T-cell (primary cell): ENCODE measurements around the gene ST3GAL3. TPM values are rescaled to one million over a fixed set of nuclear protein-coding genes. Genes with fewer than 3 reads are reported as not detected.

ENCODE experiments used
- ATAC-seq, 4 experiments: fragments of 200-7000 bp in 3 of 4; fragments of 150-1000 bp in 1 of 4; cut with Tn5 transposase; replicated peaks in 1 of 4; 1 replicate in 3 of 4; 2 replicates in 1 of 4; pipeline ENCODE4 v1.10.0; 2021; ENCODE audit warnings: moderate library complexity in 3 of 4, mild to moderate bottlenecking in 2 of 4, moderate number of reproducible peaks in 1 of 4
- CTCF ChIA-PET, 2 donors: fragments of 300-600 bp; sonication (Branson Sonifier 250); formaldehyde crosslinking; loops; one replicate each; lab custom pipeline; 2022; ENCODE audit warnings: antibody characterized with exemption in 2 of 2; lab: Charles Lee
- POLR2A ChIA-PET, 2 donors: fragments of 300-600 bp; sonication (Branson Sonifier 250); formaldehyde crosslinking; loops; one replicate each; lab custom pipeline; 2022; ENCODE audit warnings: antibody characterized with exemption in 2 of 2; lab: Charles Lee
- DNase-seq, 35 experiments: peaks; one replicate each; pipeline versions ENCODE4 v3.0.0 to v3.0.0-alpha.2; 2013 to 2023
- H3K27ac ChIP-seq: one replicate; pipeline ENCODE4 v1.5.1; 2013; ENCODE audit warnings: low read length
- H3K27me3 ChIP-seq, 2 experiments: replicated peaks in 1 of 2; 1 replicate in 1 of 2; 2 replicates in 1 of 2; pipeline versions ENCODE4 v1.6.1 to v1.7.0; 2013; ENCODE audit warnings: low read length in 1 of 2, mixed read lengths in 1 of 2; ENCODE audit not compliant: control insufficient read depth in 2 of 2, insufficient read depth in 2 of 2; ENCODE audit errors: extremely low read depth in 1 of 2
- H3K36me3 ChIP-seq, 2 donors: 1 replicate in 1 of 2; 2 replicates in 1 of 2; pipeline versions ENCODE4 v1.6.1 to v1.7.0; 2013; ENCODE audit warnings: low read length in 1 of 2; ENCODE audit not compliant: control insufficient read depth in 2 of 2, insufficient read depth in 1 of 2; ENCODE audit errors: extremely low read depth in 1 of 2
- H3K4me1 ChIP-seq, 2 experiments: 1 replicate in 1 of 2; 2 replicates in 1 of 2; pipeline versions ENCODE4 v1.6.1 to v1.7.0; 2013; ENCODE audit warnings: low read length in 2 of 2, mixed read lengths in 1 of 2; ENCODE audit not compliant: insufficient read depth in 2 of 2, control insufficient read depth in 1 of 2; ENCODE audit errors: extremely low read depth in 1 of 2
- H3K4me3 ChIP-seq, 2 donors: 1 replicate in 1 of 2; 2 replicates in 1 of 2; pipeline versions ENCODE4 v1.5.1 to v1.7.0; 2013; ENCODE audit warnings: mild to moderate bottlenecking in 2 of 2, low read length in 1 of 2, moderate library complexity in 1 of 2; ENCODE audit not compliant: control insufficient read depth in 1 of 2; ENCODE audit errors: extremely low read depth in 1 of 2
- H3K9me3 ChIP-seq: 2 replicates; pipeline ENCODE4 v1.7.0; 2013
- H3K27ac Mint-ChIP-seq, 2 donors: one replicate each; pipeline ENCODE4 v1.8.0; 2020 to 2021; ENCODE audit warnings: mild to moderate bottlenecking in 2 of 2, mixed read lengths in 2 of 2
- H3K27me3 Mint-ChIP-seq, 2 donors: one replicate each; pipeline ENCODE4 v1.8.0; 2021 to 2022; ENCODE audit warnings: mixed read lengths in 2 of 2
- H3K36me3 Mint-ChIP-seq: one replicate; pipeline ENCODE4 v1.8.0; 2021; ENCODE audit warnings: mixed read lengths
- H3K4me1 Mint-ChIP-seq, 3 donors: one replicate each; pipeline ENCODE4 v1.8.0; 2020 to 2022; ENCODE audit warnings: mixed read lengths in 3 of 3, mild to moderate bottlenecking in 1 of 3
- H3K4me3 Mint-ChIP-seq, 3 donors: one replicate each; pipeline ENCODE4 v1.8.0; 2020 to 2022; ENCODE audit warnings: mild to moderate bottlenecking in 3 of 3, mixed read lengths in 3 of 3, moderate library complexity in 3 of 3
- H3K9me3 Mint-ChIP-seq, 3 donors: one replicate each; pipeline ENCODE4 v1.8.0; 2020 to 2022; ENCODE audit warnings: mixed read lengths in 3 of 3
- WGBS: methylation state at CpG from one replicate; pipeline ENCODE4 v1.1.5; 2013; ENCODE audit warnings: missing lambda C conversion rate; ENCODE audit not compliant: insufficient coverage; 5-methylcytosine and 5-hydroxymethylcytosine counted together
- total RNA-seq, 35 experiments: library from RNA in 6 of 35; stranded (reverse) in 6 of 35; fragments of 120-200 nt in 1 of 35; gene quantifications; one replicate each; pipeline versions ENCODE4 v1.2.1 to v1.2.4 and lab custom pipeline; 2013 to 2026

Gene ST3GAL3
- total RNA-seq, 5 donors from 2014 or later (not counting 1 experiment from before 2014, with no cell fraction given) = 21.9 to 29.8 (median 24.4) TPM

- Histone ChIP-seq H3K27me3 (no peaks in the 10 kb centered on the region), H3K4me3 (no peak overlapping the region), H3K27ac (no peak overlapping the region), H3K9me3 (no peaks in the 10 kb centered on the region), H3K4me1 (no peaks in the 10 kb centered on the region), H3K36me3 (peaks cover 0 to 5% of the 10 kb centered on the region in 2 donors)
- no peaks in the 10 kb centered on the region for H3K9me3 Mint-ChIP-seq
- ATAC-seq (no peak), DNase-seq (no peak)
- peaks cover 23% of the 10 kb centered on the region for H3K36me3 Mint-ChIP-seq
- 97% methylated on average over 9 of the region's 9 CpGs for WGBS
- H3K4me1 Mint-ChIP-seq = no peaks in the 10 kb centered on the region
- POLR2A ChIA-PET = no interaction called here
- H3K27me3 Mint-ChIP-seq = no peaks in the 10 kb centered on the region
- CTCF ChIA-PET = no interaction called here
- no peak overlapping the region for H3K4me3 Mint-ChIP-seq
- H3K27ac Mint-ChIP-seq = no peak overlapping the region
Measured at GRCh38 chr1:43925846-43926245, 218.5 kb downstream of the ST3GAL3 start.

GRCh38 chr1:43930168-43930948 lies 223.0 kb downstream of the ST3GAL3 start:
- Histone ChIP-seq H3K4me3 (no peak overlapping the region), H3K4me1 (peaks cover 0 to 22% of the 10 kb centered on the region in 2 experiments), H3K27me3 (peaks cover 3 to 36% of the 10 kb centered on the region in 2 experiments), H3K9me3 (no peaks in the 10 kb centered on the region), H3K27ac (no peak overlapping the region), H3K36me3 (peaks cover 0 to 3% of the 10 kb centered on the region in 2 donors)
- Mint-ChIP-seq H3K27ac (no peak overlapping the region), H3K4me1 (peaks cover 18 to 19% (median 18%) of the 10 kb centered on the region in 3 donors), H3K9me3 (no peaks in the 10 kb centered on the region), H3K36me3 (peaks cover 13% of the 10 kb centered on the region), H3K27me3 (peaks cover 18 to 25% of the 10 kb centered on the region in 2 donors), H3K4me3 (no peak overlapping the region)
- ChIA-PET CTCF (interaction anchor here (0.5 to 1.6 kb wide), 3 partner anchors 17 to 170 kb away, joined by 3 to 4 read pairs (median 3); no protein-coding TSS in a partner anchor), POLR2A (no interaction called here)
- peak in 1 of 35 experiments; percentile 28 for DNase-seq
- ATAC-seq = no peak
- WGBS = 92% methylated on average over 10 of the region's 10 CpGs

GRCh38 chr1:43930949-43931275 lies 223.6 kb downstream of the ST3GAL3 start:
- Histone ChIP-seq H3K27me3 (peaks cover 3 to 41% of the 10 kb centered on the region in 2 experiments), H3K4me3 (no peak overlapping the region), H3K27ac (no peak overlapping the region), H3K4me1 (peaks cover 0 to 27% of the 10 kb centered on the region in 2 experiments), H3K9me3 (no peaks in the 10 kb centered on the region), H3K36me3 (peaks cover 0 to 2% of the 10 kb centered on the region in 2 donors)
- POLR2A ChIA-PET = interaction anchor here in 1 of 2 donors (0.6 kb wide), 1 partner anchor 15 kb away, joined by 3 read pairs; no protein-coding TSS in a partner anchor
- no peak for ATAC-seq
- no peak overlapping the region for H3K27ac Mint-ChIP-seq
- H3K9me3 Mint-ChIP-seq = no peaks in the 10 kb centered on the region
- no peak for DNase-seq
- peaks cover 18 to 22% (median 21%) of the 10 kb centered on the region in 3 donors for H3K4me1 Mint-ChIP-seq
- WGBS = 87% methylated on average over 4 of the region's 4 CpGs
- CTCF ChIA-PET = interaction anchor here (0.9 to 1.6 kb wide), 3 partner anchors 16 to 168 kb away, joined by 3 to 4 read pairs (median 3); no protein-coding TSS in a partner anchor
- peaks cover 22 to 29% of the 10 kb centered on the region in 2 donors for H3K27me3 Mint-ChIP-seq
- H3K36me3 Mint-ChIP-seq = peaks cover 8% of the 10 kb centered on the region
- no peak overlapping the region for H3K4me3 Mint-ChIP-seq

- Mint-ChIP-seq H3K27me3 (peaks cover 22 to 34% of the 10 kb centered on the region in 2 donors), H3K4me1 (peaks cover 18 to 25% (median 23%) of the 10 kb centered on the region in 3 donors), H3K9me3 (no peaks in the 10 kb centered on the region), H3K36me3 (peaks cover 6% of the 10 kb centered on the region), H3K27ac (no peak overlapping the region), H3K4me3 (no peak overlapping the region)
- WGBS = 82% methylated on average over 6 of the region's 13 CpGs
- no peak for DNase-seq
- no peaks in the 10 kb centered on the region for H3K9me3 ChIP-seq
- H3K36me3 ChIP-seq = no peaks in the 10 kb centered on the region
- no peak overlapping the region for H3K4me3 ChIP-seq
- H3K27ac ChIP-seq = no peak overlapping the region
- H3K4me1 ChIP-seq = peaks cover 0 to 32% of the 10 kb centered on the region in 2 experiments
- ATAC-seq = no peak
- H3K27me3 ChIP-seq = peaks cover 3 to 47% of the 10 kb centered on the region in 2 experiments
- ChIA-PET CTCF (interaction anchor here (0.6 to 4.1 kb wide), 3 partner anchors 30 to 168 kb away, joined by 3 to 59 read pairs (median 5); no protein-coding TSS in a partner anchor), POLR2A (interaction anchor here in 1 of 2 donors (0.6 kb wide), 1 partner anchor 14 kb away, joined by 3 read pairs; no protein-coding TSS in a partner anchor)
Measured at GRCh38 chr1:43931711-43932660, 224.7 kb downstream of the ST3GAL3 start.

GRCh38 chr1:43932786-43933385 lies 225.6 kb downstream of the ST3GAL3 start:
- Histone ChIP-seq H3K36me3 (no peaks in the 10 kb centered on the region), H3K27ac (no peak overlapping the region), H3K4me3 (peak overlapping the region in 1 of 2 donors; percentile 45), H3K9me3 (no peaks in the 10 kb centered on the region), H3K27me3 (peaks cover 3 to 51% of the 10 kb centered on the region in 2 experiments), H3K4me1 (peaks cover 0 to 32% of the 10 kb centered on the region in 2 experiments)
- CTCF ChIA-PET = interaction anchor here in 1 of 2 donors (4.1 kb wide), 1 partner anchor 168 kb away, joined by 59 read pairs; no protein-coding TSS in a partner anchor
- Mint-ChIP-seq H3K9me3 (no peaks in the 10 kb centered on the region), H3K36me3 (peaks cover 6% of the 10 kb centered on the region), H3K4me1 (peaks cover 18 to 25% (median 23%) of the 10 kb centered on the region in 3 donors), H3K27me3 (peaks cover 22 to 34% of the 10 kb centered on the region in 2 donors), H3K4me3 (peak overlapping the region in 1 of 3 donors; percentile 44), H3K27ac (no peak overlapping the region)
- 54% methylated on average over 8 of the region's 8 CpGs for WGBS
- POLR2A ChIA-PET = no interaction called here
- DNase-seq (no peak), ATAC-seq (peak in 1 of 4 experiments; percentile 12)
